SK-N-SH (cell line): Measurements from ENCODE around the gene ACSL1. TPM values are rescaled to one million over a fixed set of nuclear protein-coding genes. Genes with fewer than 3 reads are reported as not detected.
A peak's percentile ranks its signal among the peaks of the same experiment; 100 is the strongest.

ENCODE experiments used
- CTCF ChIA-PET: fragments of 300-600, 350-600 bp; formaldehyde crosslinking; extraction: SDS; loops from one replicate; lab custom pipeline; 2021; lab: Yijun Ruan, JAX
- POLR2A ChIA-PET: fragments of 350-600 bp; sonication (Branson Sonifier 250); formaldehyde crosslinking; extraction: SDS; loops from one replicate; lab custom pipeline; 2020; ENCODE audit warnings: antibody characterized with exemption, inconsistent platforms; lab: Yijun Ruan, JAX
- DNase-seq: peaks from one replicate; pipeline ENCODE4 v3.0.0; 2012
- H2AFZ ChIP-seq: fragments of 200-600 bp; sonication (generic); 2 replicates; pipeline ENCODE4 v1.8.1; 2016; ENCODE audit warnings: antibody characterized with exemption, mild to moderate bottlenecking, low read depth
- H3F3A ChIP-seq: fragments of 200-600 bp; sonication (generic); replicated peaks from 2 replicates; pipeline ENCODE3; 2016; ENCODE audit warnings: antibody characterized with exemption, mild to moderate bottlenecking; ENCODE audit not compliant: insufficient read depth
- H3K27ac ChIP-seq, 2 experiments: fragments of 200-500 bp in 1 of 2; fragments of 200-600 bp in 1 of 2; sonication (Bioruptor generic) in 1 of 2; sonication (generic), shearing (Covaris generic) in 1 of 2; 2 replicates each; pipeline versions ENCODE4 v1.5.1 to v1.6.1; 2014 to 2016; ENCODE audit warnings: low read depth in 2 of 2, inconsistent platforms in 1 of 2, low read length in 1 of 2, mild to moderate bottlenecking in 1 of 2, mixed read lengths in 1 of 2
- H3K27me3 ChIP-seq: fragments of 200-600 bp; sonication (generic), shearing (Covaris generic); 2 replicates; pipeline ENCODE4 v1.6.1; 2016; ENCODE audit warnings: mixed run types; ENCODE audit not compliant: insufficient read depth
- H3K36me3 ChIP-seq, 2 experiments: fragments of 200-500 bp in 1 of 2; fragments of 200-600 bp in 1 of 2; sonication (Bioruptor generic) in 1 of 2; sonication (generic) in 1 of 2; replicated peaks in 1 of 2; 2 replicates each; pipeline versions ENCODE3 to v1.5.1; 2014 to 2016; ENCODE audit warnings: low read length in 1 of 2, mild to moderate bottlenecking in 1 of 2; ENCODE audit not compliant: insufficient read depth in 2 of 2, control insufficient read depth in 1 of 2
- H3K4me1 ChIP-seq, 2 experiments: fragments of 200-500 bp in 1 of 2; fragments of 200-600 bp in 1 of 2; sonication (Bioruptor generic) in 1 of 2; sonication (generic), shearing (Covaris generic) in 1 of 2; 2 replicates each; pipeline versions ENCODE4 v1.5.1 to v1.6.1; 2014 to 2016; ENCODE audit warnings: low read depth in 1 of 2, low read length in 1 of 2, mixed run types in 1 of 2; ENCODE audit not compliant: insufficient read depth in 2 of 2, control insufficient read depth in 1 of 2
- H3K4me2 ChIP-seq: fragments of 200-600 bp; sonication (generic), shearing (Covaris generic); 2 replicates; pipeline ENCODE4 v1.6.1; 2017; ENCODE audit warnings: mixed run types
- H3K4me3 ChIP-seq, 2 experiments: fragments of 200-500 bp in 1 of 2; fragments of 200-600 bp in 1 of 2; sonication (Bioruptor generic) in 1 of 2; sonication (generic), shearing (Covaris generic) in 1 of 2; 2 replicates each; pipeline versions ENCODE4 v1.5.1 to v1.8.1; 2014 to 2016; ENCODE audit warnings: low read depth in 2 of 2, inconsistent platforms in 1 of 2, low read length in 1 of 2, mild to moderate bottlenecking in 1 of 2, mixed read lengths in 1 of 2, moderate library complexity in 1 of 2
- H3K79me2 ChIP-seq: fragments of 200-600 bp; sonication (generic); 2 replicates; pipeline ENCODE4 v1.8.1; 2017; ENCODE audit warnings: mild to moderate bottlenecking; ENCODE audit not compliant: insufficient read depth
- H3K9ac ChIP-seq: fragments of 200-600 bp; sonication (generic); 2 replicates; pipeline ENCODE4 v1.6.1; 2017; ENCODE audit warnings: mixed run types
- H3K9me2 ChIP-seq: fragments of 200-600 bp; sonication (generic); 2 replicates; pipeline ENCODE4 v1.6.1; 2017; ENCODE audit warnings: mixed run types
- H3K9me3 ChIP-seq: fragments of 200-600 bp; sonication (generic); 2 replicates; pipeline ENCODE4 v1.6.1; 2017; ENCODE audit warnings: mixed run types, mild to moderate bottlenecking, moderate library complexity
- H4K20me1 ChIP-seq: fragments of 200-600 bp; sonication (generic); 2 replicates; pipeline ENCODE4 v1.6.1; 2017; ENCODE audit warnings: mild to moderate bottlenecking, mixed run types; ENCODE audit not compliant: insufficient read depth
- FOXJ3 ChIP-seq: sonication (generic); formaldehyde crosslinking; IDR thresholded peaks from 2 replicates; pipeline ENCODE4 v1.5.1; 2020; ENCODE audit warnings: mild to moderate bottlenecking, missing genetic modification reagents
- JUND ChIP-seq: IDR thresholded peaks from 2 replicates; pipeline ENCODE4 v1.4.0; 2012
- MXI1 ChIP-seq: IDR thresholded peaks from 2 replicates; pipeline ENCODE4 v1.6.1; 2012; ENCODE audit warnings: mild to moderate bottlenecking, low read depth, low read length, improper control_type of control experiment
- NFIC ChIP-seq: IDR thresholded peaks from 2 replicates; pipeline ENCODE4 v1.4.0; 2012; ENCODE audit warnings: borderline replicate concordance
- SMC3 ChIP-seq: IDR thresholded peaks from 2 replicates; pipeline ENCODE4 v1.6.1; 2012; ENCODE audit warnings: low read depth, low read length, improper control_type of control experiment
- TCF12 ChIP-seq: IDR thresholded peaks from 2 replicates; pipeline ENCODE4 v1.4.0; 2012
- WGBS: methylation state at CpG from one replicate; pipeline ENCODE4 v1.1.6; 2017; ENCODE audit warnings: low lambda C conversion rate; 5-methylcytosine and 5-hydroxymethylcytosine counted together
- polyA plus RNA-seq, 3 experiments: library from polyadenylated mRNA; depleted of rRNA; stranded (reverse); fragments of >200 nt; gene quantifications; 2 replicates each; pipeline ENCODE4 v1.2.3, GENCODE V29; 2012
- TF ChIP-seq, protein P1 (sequence below): IDR thresholded peaks from 2 replicates; pipeline ENCODE4 v1.4.0; 2012; ENCODE audit warnings: low read depth, borderline replicate concordance
- TF ChIP-seq, protein P2 (sequence below): IDR thresholded peaks from 2 replicates; pipeline ENCODE4 v1.4.0; 2012; ENCODE audit warnings: low read depth, borderline replicate concordance
- TF ChIP-seq, protein P3 (sequence below): IDR thresholded peaks from 2 replicates; pipeline ENCODE4; 2012
- TF ChIP-seq, protein P4 (sequence below): fragments of 200-600 bp; sonication (generic); IDR thresholded peaks from 2 replicates; pipeline ENCODE4 v1.6.1; 2017; ENCODE audit warnings: antibody characterized with exemption, mild to moderate bottlenecking, moderate library complexity

The ACSL1 gene
- polyA plus RNA-seq, 1 of the 3 experiments (the other 2 are of a cell fraction): 7.9 TPM

DNA sequence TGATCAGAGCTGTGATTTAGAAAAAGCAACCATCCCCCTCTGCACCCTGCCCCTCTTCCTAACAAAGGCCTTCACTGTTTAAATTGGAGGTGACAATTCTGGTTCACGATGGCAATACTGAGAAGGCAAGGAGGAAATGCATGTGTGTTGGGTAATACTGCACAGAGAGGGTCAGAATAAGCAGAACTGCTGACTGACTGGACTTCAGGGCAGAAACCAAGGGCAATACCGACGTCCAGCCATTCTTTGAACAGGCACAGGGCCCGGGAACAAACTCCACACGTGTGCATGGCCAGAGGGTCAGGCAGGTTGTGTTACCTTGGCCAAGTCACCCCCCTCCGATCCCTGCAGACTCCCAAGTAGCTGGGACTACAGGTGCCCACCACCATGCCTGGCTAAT lies 6.0 kb downstream of the ACSL1 start:
- DNase-seq: no peak
- Histone ChIP-seq H3F3A (peaks cover 1% of the 10 kb centered on the region), H3K4me1 (peaks cover 9 to 25% of the 10 kb centered on the region in 2 experiments; a peak in 3 of 4 replicates), H3K4me2 (no peak overlapping the region), H3K4me3 (no peak overlapping the region), H3K9me3 (no peaks in the 10 kb centered on the region), H3K36me3 (no peaks in the 10 kb centered on the region), H3K79me2 (peaks cover 10% of the 10 kb centered on the region), H2AFZ (no peak overlapping the region), H3K9me2 (no peaks in the 10 kb centered on the region), H3K27ac (no peak overlapping the region), H3K27me3 (no peaks in the 10 kb centered on the region), H4K20me1 (peaks cover 5% of the 10 kb centered on the region; the same call in 1 of the 2 replicates), H3K9ac (no peak overlapping the region)
- 90% methylated on average over 6 of the region's 6 CpGs for WGBS
- TF ChIP-seq JUND: no peak
- ChIA-PET CTCF (interaction anchor here (0.9 to 3.4 kb wide), 4 partner anchors 18 to 556 kb away, joined by 3 to 10 read pairs (median 3); no protein-coding TSS in a partner anchor), POLR2A (no interaction called here)

DNA sequence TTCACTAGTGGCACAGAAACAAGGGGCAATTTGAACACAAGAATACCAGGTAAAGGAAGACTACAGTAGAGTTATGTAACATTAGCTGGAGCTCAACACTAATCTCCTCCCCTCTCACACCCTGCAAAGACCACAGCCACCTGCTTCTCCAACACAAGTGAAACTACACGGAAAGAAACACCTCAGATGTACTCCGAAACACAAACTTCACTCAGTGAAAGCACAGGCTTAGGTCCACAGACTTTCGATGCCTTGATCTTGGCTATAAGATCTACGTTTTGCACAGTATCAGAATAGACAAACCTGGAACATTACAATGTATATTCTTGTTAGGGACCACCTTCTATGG lies 7.6 kb downstream of the ACSL1 start:
- no peak overlapping the region for H3K4me3 ChIP-seq
- POLR2A ChIA-PET: no interaction called here
- H3K79me2 ChIP-seq: peaks cover 4% of the 10 kb centered on the region

DNA sequence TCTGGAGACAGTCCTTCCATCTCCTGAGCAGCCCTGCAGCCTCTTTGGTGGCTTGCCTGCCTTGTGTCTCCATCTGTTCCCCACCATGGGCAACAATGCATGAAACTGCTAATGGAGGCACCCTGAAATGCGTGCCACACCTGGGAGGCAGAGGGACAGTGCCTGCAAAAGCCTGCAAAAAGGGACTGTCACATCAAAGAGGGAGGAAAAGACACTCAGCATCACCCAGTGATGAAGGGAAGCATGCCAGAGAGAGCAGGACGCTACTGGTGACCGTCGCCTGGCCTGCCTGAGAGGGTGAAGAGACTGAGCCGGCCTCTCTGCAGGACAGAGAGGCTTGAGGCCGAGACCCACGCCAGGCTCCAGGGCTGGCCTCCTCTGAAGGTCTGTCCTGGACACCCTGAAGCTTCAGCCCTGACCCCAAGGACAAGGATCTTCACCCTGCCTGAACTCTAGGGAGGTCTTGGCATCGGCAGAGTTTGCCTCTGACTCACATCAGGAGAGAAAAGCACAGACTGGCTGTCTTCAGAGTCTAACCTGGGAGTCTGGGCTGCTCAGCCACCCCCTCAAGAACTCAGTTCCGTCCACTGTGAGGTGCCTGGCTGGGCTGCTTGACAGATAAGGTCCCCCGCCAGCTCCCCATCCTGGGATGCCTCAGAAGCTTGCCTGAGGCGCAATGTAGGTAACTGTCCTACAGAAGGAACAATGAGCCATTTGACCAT lies 8.1 kb downstream of the ACSL1 start:
- ChIA-PET POLR2A (no interaction called here), CTCF (interaction anchor here (0.6 to 1.6 kb wide), 2 partner anchors 32 to 918 kb away, joined by 4 read pairs; no protein-coding TSS in a partner anchor)
- Histone ChIP-seq H2AFZ (no peak overlapping the region), H3K9me3 (no peaks in the 10 kb centered on the region), H3K4me1 (peaks cover 14 to 33% of the 10 kb centered on the region in 2 experiments; a peak in 3 of 4 replicates), H3K9me2 (no peaks in the 10 kb centered on the region), H3K27ac (peak overlapping the region in 1 of 2 experiments; percentile 16; a peak in 1 of 4 replicates), H4K20me1 (no peaks in the 10 kb centered on the region; the same call in 1 of the 2 replicates), H3K4me2 (no peak overlapping the region), H3F3A (peaks cover 6% of the 10 kb centered on the region), H3K27me3 (no peaks in the 10 kb centered on the region), H3K4me3 (no peak overlapping the region), H3K79me2 (peaks cover 4% of the 10 kb centered on the region), H3K36me3 (no peaks in the 10 kb centered on the region), H3K9ac (no peak overlapping the region)
- DNase-seq: no peak
- 83% methylated on average over 6 of the region's 11 CpGs for WGBS
- TF ChIP-seq, protein P1, sequence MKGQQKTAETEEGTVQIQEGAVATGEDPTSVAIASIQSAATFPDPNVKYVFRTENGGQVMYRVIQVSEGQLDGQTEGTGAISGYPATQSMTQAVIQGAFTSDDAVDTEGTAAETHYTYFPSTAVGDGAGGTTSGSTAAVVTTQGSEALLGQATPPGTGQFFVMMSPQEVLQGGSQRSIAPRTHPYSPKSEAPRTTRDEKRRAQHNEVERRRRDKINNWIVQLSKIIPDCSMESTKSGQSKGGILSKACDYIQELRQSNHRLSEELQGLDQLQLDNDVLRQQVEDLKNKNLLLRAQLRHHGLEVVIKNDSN: no peak
- TF ChIP-seq, protein P2, sequence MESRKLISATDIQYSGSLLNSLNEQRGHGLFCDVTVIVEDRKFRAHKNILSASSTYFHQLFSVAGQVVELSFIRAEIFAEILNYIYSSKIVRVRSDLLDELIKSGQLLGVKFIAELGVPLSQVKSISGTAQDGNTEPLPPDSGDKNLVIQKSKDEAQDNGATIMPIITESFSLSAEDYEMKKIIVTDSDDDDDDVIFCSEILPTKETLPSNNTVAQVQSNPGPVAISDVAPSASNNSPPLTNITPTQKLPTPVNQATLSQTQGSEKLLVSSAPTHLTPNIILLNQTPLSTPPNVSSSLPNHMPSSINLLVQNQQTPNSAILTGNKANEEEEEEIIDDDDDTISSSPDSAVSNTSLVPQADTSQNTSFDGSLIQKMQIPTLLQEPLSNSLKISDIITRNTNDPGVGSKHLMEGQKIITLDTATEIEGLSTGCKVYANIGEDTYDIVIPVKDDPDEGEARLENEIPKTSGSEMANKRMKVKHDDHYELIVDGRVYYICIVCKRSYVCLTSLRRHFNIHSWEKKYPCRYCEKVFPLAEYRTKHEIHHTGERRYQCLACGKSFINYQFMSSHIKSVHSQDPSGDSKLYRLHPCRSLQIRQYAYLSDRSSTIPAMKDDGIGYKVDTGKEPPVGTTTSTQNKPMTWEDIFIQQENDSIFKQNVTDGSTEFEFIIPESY: no peak
- TF ChIP-seq SMC3 (no peak), NFIC (no peak), FOXJ3 (no peak)
- TF ChIP-seq, protein P3, sequence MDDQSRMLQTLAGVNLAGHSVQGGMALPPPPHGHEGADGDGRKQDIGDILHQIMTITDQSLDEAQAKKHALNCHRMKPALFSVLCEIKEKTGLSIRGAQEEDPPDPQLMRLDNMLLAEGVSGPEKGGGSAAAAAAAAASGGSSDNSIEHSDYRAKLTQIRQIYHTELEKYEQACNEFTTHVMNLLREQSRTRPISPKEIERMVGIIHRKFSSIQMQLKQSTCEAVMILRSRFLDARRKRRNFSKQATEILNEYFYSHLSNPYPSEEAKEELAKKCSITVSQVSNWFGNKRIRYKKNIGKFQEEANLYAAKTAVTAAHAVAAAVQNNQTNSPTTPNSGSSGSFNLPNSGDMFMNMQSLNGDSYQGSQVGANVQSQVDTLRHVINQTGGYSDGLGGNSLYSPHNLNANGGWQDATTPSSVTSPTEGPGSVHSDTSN: no peak

More for the DNA sequence above, 7.6 kb downstream of the ACSL1 start:
- no peaks in the 10 kb centered on the region for H3K27me3 ChIP-seq
- H4K20me1 ChIP-seq: no peaks in the 10 kb centered on the region; the same call in 1 of the 2 replicates
- no peaks in the 10 kb centered on the region for H3K9me3 ChIP-seq
- H3K9me2 ChIP-seq: no peaks in the 10 kb centered on the region
- no peak overlapping the region for H3K4me2 ChIP-seq
- no peak overlapping the region for H2AFZ ChIP-seq
- WGBS: 96% methylated on average over 4 of the region's 4 CpGs
- peaks cover 14 to 29% of the 10 kb centered on the region in 2 experiments; a peak in 3 of 4 replicates for H3K4me1 ChIP-seq
- no peak for TF ChIP-seq NFIC
- no peak for TF ChIP-seq FOXJ3
- TF ChIP-seq, protein P4, sequence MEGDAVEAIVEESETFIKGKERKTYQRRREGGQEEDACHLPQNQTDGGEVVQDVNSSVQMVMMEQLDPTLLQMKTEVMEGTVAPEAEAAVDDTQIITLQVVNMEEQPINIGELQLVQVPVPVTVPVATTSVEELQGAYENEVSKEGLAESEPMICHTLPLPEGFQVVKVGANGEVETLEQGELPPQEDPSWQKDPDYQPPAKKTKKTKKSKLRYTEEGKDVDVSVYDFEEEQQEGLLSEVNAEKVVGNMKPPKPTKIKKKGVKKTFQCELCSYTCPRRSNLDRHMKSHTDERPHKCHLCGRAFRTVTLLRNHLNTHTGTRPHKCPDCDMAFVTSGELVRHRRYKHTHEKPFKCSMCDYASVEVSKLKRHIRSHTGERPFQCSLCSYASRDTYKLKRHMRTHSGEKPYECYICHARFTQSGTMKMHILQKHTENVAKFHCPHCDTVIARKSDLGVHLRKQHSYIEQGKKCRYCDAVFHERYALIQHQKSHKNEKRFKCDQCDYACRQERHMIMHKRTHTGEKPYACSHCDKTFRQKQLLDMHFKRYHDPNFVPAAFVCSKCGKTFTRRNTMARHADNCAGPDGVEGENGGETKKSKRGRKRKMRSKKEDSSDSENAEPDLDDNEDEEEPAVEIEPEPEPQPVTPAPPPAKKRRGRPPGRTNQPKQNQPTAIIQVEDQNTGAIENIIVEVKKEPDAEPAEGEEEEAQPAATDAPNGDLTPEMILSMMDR: no peak
- TF ChIP-seq MXI1: no peak
- no peak for TF ChIP-seq TCF12
- CTCF ChIA-PET: interaction anchor here (0.6 to 1.6 kb wide), 2 partner anchors 33 to 919 kb away, joined by 4 read pairs; no protein-coding TSS in a partner anchor
- H3K9ac ChIP-seq: no peak overlapping the region
- H3F3A ChIP-seq: peaks cover 6% of the 10 kb centered on the region
- DNase-seq: no peak
- no peak overlapping the region; a peak in 1 of 4 replicates for H3K27ac ChIP-seq
- H3K36me3 ChIP-seq: no peaks in the 10 kb centered on the region
